HCT116 (cell line): ENCODE results near the gene AP1M2.

Experiments
- CEBPB ChIP-seq: IDR thresholded peaks from 2 replicates; pipeline ENCODE4 v1.6.1; 2012; ENCODE audit warnings: low read depth
- EZH2 ChIP-seq: fragments of 200-600 bp; sonication (generic); IDR thresholded peaks from 2 replicates; pipeline ENCODE4 v1.6.1; 2017; ENCODE audit warnings: antibody characterized with exemption, mixed run types
- FOSL1 ChIP-seq: IDR thresholded peaks from 2 replicates; pipeline ENCODE4 v1.6.1; 2012; ENCODE audit warnings: low read depth
- POLR2A ChIP-seq: IDR thresholded peaks from 2 replicates; pipeline ENCODE4 v1.7.0; 2011; ENCODE audit warnings: borderline replicate concordance; ENCODE audit not compliant: insufficient read depth, insufficient read length; ENCODE audit errors: extremely low read depth
- POLR2AphosphoS5 ChIP-seq: IDR thresholded peaks from 2 replicates; pipeline ENCODE4 v1.6.1; 2011; ENCODE audit warnings: mild to moderate bottlenecking, low read depth, low read length, moderate library complexity
- SIN3A ChIP-seq: IDR thresholded peaks from 2 replicates; pipeline ENCODE4 v1.6.1; 2012; ENCODE audit warnings: low read depth
- TCF7L2 ChIP-seq: IDR thresholded peaks from 2 replicates; pipeline ENCODE4 v1.7.0; 2011; ENCODE audit warnings: borderline replicate concordance, inconsistent platforms; ENCODE audit not compliant: insufficient read depth, insufficient read length; ENCODE audit errors: extremely low read depth
- YY1 ChIP-seq: IDR thresholded peaks from 2 replicates; pipeline ENCODE4 v1.6.1; 2011; ENCODE audit warnings: low read length, low read depth, moderate library complexity, mild to moderate bottlenecking; ENCODE audit not compliant: insufficient replicate concordance; ENCODE audit errors: extremely low read depth
- ZNF274 ChIP-seq: fragments of 200-500 bp; sonication (Bioruptor generic); IDR thresholded peaks from 2 replicates; pipeline ENCODE4 v1.6.1; 2014; ENCODE audit warnings: mild to moderate bottlenecking, low read depth, low read length, inconsistent platforms
- TF ChIP-seq, protein P1 (sequence below), 3 experiments: fragments of 200-600 bp in 1 of 3; sonication (generic) in 1 of 3; IDR thresholded peaks in 2 of 3; conservative IDR thresholded peaks in 1 of 3; 2 replicates each; pipeline ENCODE4 v1.5.1; 2012 to 2017; ENCODE audit warnings: low read depth in 2 of 3, low read length in 2 of 3, antibody characterized with exemption in 1 of 3, borderline replicate concordance in 1 of 3, control low read depth in 1 of 3, mild to moderate bottlenecking in 1 of 3, mixed read lengths in 1 of 3, mixed run types in 1 of 3, moderate library complexity in 1 of 3; ENCODE audit not compliant: insufficient read depth in 1 of 3
- TF ChIP-seq, protein P2 (sequence below): IDR thresholded peaks from 2 replicates; pipeline ENCODE4 v1.6.1; 2012

DNA sequence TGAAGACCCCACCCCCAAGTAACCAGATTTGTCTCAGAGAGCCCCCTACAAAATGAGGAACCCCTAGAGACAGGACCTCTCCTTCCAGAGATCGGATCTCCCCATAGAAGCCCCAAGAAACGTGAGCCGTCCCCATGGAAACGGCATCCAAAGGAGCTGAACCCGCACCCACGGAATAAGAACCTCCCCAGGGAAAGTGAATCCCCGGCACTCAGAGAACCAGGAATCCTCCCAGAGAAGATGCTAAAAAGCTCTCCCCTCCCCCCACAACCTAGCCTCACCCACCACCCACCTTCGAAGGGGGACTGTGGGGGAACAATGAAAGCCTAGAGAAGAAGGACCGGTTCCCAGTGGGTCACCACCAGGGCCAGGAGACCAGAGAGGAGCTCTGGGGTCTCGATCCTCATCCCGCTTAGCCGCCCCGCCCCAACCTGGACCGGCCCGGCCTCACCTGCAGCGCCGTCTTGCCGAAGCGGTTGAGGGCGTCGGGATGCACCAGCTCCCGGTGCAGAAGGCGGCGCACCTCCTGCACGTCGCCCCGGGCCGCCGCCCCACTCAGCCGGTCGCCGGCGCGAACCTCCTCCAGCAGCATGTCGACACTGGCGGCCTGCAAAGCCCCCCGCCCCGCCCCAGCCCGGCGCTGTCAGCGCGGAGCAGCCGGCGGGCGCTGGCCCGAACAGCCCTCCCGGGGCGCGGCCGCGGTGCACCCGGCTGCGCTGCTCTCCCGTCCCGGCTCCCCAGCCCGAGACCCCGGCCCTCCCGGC lies 18.9 kb downstream of the AP1M2 start:
- TF ChIP-seq POLR2A (no peak), CEBPB (no peak), POLR2AphosphoS5 (no peak), EZH2 (no peak), YY1 (no peak), SIN3A (no peak), TCF7L2 (no peak), ZNF274 (no peak), FOSL1 (no peak)
- TF ChIP-seq, protein P1, sequence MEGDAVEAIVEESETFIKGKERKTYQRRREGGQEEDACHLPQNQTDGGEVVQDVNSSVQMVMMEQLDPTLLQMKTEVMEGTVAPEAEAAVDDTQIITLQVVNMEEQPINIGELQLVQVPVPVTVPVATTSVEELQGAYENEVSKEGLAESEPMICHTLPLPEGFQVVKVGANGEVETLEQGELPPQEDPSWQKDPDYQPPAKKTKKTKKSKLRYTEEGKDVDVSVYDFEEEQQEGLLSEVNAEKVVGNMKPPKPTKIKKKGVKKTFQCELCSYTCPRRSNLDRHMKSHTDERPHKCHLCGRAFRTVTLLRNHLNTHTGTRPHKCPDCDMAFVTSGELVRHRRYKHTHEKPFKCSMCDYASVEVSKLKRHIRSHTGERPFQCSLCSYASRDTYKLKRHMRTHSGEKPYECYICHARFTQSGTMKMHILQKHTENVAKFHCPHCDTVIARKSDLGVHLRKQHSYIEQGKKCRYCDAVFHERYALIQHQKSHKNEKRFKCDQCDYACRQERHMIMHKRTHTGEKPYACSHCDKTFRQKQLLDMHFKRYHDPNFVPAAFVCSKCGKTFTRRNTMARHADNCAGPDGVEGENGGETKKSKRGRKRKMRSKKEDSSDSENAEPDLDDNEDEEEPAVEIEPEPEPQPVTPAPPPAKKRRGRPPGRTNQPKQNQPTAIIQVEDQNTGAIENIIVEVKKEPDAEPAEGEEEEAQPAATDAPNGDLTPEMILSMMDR (IDR thresholded peaks at IDR 0.05 in 2 of 3, conservative IDR thresholded peaks at IDR 0.05 in 1 of 3; ENCODE audit: borderline replicate concordance in 1 of 3, insufficient read depth in 1 of 3, low read depth in 2 of 3, low read length in 2 of 3): no peak
- TF ChIP-seq, protein P2, sequence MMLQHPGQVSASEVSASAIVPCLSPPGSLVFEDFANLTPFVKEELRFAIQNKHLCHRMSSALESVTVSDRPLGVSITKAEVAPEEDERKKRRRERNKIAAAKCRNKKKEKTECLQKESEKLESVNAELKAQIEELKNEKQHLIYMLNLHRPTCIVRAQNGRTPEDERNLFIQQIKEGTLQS: no peak
